HG03108 (cell line): ENCODE measurements around the gene APOC4.
"Not testable (repeated sequence)": the region's sequence is repeated elsewhere in the genome, so short reads cannot be mapped to it uniquely, and the experiment has no call there.

Source experiments
- ATAC-seq: cut with Tn5 transposase; IDR thresholded peaks from one replicate; pipeline ENCODE4 v1.9.1; 2021; ENCODE audit warnings: moderate library complexity; ENCODE audit not compliant: unreplicated experiment

Gene APOC4

GRCh38 chr19:44942067-44942571 lies at the start of gene APOC4:
Gene APOC4, plus strand, starts transcription at chr19:44942237. Its CDS starts 41 bp downstream, at chr19:44942278.
- ATAC-seq: no peak

DNA sequence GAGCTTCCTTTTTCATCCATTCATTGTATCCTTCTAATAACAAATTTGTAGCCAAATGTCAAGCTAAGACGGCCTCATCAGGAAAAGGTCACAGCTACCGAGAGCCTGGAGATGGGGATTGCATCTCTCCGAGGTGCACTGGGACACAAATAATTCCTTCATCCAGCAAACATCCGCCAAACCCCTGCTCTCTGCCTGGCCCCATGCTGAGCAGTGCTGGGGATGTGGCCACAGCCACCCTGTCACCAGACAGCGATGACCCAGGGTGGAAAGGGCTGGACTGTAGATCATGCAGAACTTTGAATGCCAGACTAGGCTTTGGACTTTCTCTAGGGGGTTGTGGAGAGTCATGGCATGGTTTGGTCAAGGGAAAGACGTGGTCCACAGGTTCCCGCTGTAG lies 49.1 kb upstream of the APOC4 start:
- ATAC-seq: no peak

GRCh38 chr19:44893332-44894051 lies 48.5 kb upstream of the APOC4 start:
- ATAC-seq: no peak

GRCh38 chr19:44894052-44894400 lies 48.0 kb upstream of the APOC4 start:
- no peak for ATAC-seq

GRCh38 chr19:44894946-44895345 lies 47.1 kb upstream of the APOC4 start:
- ATAC-seq: no peak

DNA sequence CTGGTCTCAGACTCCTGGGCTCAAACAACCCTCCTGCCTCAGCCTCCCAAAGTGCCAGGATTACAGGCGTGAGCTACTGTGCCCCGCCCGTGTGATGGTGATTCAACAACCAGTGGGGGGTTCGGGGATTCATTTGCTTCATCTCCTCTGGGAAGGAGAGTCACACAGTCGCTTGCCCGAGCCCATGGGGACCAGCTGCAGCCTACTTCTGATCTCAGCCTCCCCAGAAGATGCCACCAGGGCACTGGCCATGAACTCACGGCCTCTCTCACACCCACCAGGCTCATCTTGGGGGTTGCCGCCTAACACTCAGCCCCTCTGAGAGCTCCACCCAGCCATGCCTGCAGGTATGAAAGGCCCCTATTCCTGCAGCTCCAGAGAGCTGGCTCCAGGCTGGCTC lies 44.2 kb upstream of the APOC4 start:
- no peak for ATAC-seq

DNA sequence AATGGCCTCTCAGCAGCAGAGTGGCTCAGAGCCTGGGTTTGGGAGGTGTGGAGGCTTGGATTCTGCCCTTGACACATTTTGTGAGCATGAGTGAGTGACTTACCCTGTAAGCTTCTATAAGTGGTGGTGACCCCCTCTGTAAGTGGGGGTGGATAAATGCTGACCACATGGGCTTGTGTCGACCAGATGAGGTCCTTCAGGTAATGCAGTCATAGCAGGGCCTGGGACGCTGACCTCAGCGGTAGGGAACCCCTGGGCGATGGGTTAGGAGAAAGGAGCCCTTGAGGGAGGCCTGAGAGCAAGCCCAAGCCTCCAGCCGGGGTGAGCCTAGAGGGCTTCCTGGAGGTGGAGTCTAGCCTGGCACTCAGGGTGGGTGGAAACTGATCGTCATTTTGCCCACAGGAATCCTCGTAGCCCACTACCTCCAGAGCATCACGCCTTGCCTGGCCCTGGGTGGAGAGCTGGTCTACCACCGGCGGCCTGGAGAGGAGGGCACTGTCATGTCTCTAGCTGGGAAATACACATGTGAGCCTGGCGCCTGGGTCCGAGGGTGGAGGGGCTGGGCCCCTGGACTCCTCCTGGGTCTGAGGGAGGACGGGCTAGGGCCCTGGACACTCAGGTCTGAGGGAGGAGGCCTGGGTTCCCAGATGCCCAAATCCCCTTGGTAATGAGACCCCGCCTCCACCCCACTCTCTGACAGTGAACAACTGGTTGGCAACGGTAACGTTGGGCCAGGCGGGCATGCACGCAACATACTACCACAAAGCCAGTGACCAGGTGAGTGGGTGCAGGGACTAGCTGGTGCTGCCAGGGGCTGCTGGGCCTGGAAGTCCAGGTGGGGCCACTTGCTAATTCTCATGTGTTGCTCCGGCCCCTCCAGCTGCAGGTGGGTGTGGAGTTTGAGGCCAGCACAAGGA lies 41.5 kb upstream of the APOC4 start:
- ATAC-seq: no peak

GRCh38 chr19:44903216-44903601 lies 38.8 kb upstream of the APOC4 start:
- no peak for ATAC-seq

- ATAC-seq: no peak
These were observed 38.2 kb upstream of the APOC4 start for GRCh38 chr19:44903602-44904425.

- no peak for ATAC-seq
These were observed 37.5 kb upstream of the APOC4 start for GRCh38 chr19:44904426-44904994.

DNA sequence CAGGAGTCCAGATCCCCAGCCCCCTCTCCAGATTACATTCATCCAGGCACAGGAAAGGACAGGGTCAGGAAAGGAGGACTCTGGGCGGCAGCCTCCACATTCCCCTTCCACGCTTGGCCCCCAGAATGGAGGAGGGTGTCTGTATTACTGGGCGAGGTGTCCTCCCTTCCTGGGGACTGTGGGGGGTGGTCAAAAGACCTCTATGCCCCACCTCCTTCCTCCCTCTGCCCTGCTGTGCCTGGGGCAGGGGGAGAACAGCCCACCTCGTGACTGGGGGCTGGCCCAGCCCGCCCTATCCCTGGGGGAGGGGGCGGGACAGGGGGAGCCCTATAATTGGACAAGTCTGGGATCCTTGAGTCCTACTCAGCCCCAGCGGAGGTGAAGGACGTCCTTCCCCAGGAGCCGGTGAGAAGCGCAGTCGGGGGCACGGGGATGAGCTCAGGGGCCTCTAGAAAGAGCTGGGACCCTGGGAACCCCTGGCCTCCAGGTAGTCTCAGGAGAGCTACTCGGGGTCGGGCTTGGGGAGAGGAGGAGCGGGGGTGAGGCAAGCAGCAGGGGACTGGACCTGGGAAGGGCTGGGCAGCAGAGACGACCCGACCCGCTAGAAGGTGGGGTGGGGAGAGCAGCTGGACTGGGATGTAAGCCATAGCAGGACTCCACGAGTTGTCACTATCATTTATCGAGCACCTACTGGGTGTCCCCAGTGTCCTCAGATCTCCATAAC lies 36.4 kb upstream of the APOC4 start, which contains the start of gene APOE:
TSS of gene APOE (plus strand) at position 360 of the 724 bp plus-strand sequence. CDS start 829 bp downstream, outside the sequence.
- no peak for ATAC-seq

DNA sequence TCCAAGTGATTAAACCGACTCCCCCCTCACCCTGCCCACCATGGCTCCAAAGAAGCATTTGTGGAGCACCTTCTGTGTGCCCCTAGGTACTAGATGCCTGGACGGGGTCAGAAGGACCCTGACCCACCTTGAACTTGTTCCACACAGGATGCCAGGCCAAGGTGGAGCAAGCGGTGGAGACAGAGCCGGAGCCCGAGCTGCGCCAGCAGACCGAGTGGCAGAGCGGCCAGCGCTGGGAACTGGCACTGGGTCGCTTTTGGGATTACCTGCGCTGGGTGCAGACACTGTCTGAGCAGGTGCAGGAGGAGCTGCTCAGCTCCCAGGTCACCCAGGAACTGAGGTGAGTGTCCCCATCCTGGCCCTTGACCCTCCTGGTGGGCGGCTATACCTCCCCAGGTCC lies 34.4 kb upstream of the APOC4 start:
- no peak for ATAC-seq

DNA sequence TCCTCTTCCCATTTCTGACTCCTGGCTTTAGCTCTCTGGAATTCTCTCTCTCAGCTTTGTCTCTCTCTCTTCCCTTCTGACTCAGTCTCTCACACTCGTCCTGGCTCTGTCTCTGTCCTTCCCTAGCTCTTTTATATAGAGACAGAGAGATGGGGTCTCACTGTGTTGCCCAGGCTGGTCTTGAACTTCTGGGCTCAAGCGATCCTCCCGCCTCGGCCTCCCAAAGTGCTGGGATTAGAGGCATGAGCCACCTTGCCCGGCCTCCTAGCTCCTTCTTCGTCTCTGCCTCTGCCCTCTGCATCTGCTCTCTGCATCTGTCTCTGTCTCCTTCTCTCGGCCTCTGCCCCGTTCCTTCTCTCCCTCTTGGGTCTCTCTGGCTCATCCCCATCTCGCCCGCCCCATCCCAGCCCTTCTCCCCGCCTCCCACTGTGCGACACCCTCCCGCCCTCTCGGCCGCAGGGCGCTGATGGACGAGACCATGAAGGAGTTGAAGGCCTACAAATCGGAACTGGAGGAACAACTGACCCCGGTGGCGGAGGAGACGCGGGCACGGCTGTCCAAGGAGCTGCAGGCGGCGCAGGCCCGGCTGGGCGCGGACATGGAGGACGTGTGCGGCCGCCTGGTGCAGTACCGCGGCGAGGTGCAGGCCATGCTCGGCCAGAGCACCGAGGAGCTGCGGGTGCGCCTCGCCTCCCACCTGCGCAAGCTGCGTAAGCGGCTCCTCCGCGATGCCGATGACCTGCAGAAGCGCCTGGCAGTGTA lies 33.8 kb upstream of the APOC4 start:
- no peak for ATAC-seq

DNA sequence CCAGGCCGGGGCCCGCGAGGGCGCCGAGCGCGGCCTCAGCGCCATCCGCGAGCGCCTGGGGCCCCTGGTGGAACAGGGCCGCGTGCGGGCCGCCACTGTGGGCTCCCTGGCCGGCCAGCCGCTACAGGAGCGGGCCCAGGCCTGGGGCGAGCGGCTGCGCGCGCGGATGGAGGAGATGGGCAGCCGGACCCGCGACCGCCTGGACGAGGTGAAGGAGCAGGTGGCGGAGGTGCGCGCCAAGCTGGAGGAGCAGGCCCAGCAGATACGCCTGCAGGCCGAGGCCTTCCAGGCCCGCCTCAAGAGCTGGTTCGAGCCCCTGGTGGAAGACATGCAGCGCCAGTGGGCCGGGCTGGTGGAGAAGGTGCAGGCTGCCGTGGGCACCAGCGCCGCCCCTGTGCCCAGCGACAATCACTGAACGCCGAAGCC lies 33.2 kb upstream of the APOC4 start:
- ATAC-seq: no peak

DNA sequence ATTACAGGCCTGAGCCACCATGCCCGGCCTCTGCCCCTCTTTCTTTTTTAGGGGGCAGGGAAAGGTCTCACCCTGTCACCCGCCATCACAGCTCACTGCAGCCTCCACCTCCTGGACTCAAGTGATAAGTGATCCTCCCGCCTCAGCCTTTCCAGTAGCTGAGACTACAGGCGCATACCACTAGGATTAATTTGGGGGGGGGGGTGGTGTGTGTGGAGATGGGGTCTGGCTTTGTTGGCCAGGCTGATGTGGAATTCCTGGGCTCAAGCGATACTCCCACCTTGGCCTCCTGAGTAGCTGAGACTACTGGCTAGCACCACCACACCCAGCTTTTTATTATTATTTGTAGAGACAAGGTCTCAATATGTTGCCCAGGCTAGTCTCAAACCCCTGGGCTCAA lies 32.3 kb upstream of the APOC4 start:
- ATAC-seq: no peak

GRCh38 chr19:44911896-44912295 lies 30.1 kb upstream of the APOC4 start:
- not testable (repeated sequence) for ATAC-seq

DNA sequence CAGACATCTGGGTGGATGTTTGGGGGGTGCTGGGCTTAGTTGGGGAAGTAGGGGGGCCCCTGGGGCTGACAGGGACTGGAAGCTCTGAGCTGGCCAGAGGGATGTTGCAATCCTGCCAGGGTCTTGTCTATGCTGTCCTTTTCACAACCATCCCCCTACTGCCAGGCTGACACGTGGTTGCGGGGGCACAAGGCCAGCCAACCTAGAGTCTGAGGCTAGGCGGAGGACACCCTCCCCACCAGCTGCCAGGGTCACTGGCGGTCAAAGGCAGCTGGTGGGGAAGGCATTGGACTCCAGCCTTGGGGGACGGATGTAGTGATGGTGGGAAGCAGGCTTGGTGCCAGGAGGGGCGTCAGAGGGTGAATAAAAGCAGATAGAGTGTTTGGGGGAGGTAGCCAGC lies 29.2 kb upstream of the APOC4 start:
- no peak for ATAC-seq

GRCh38 chr19:44913512-44914432 lies 28.3 kb upstream of the APOC4 start:
- not testable (repeated sequence) for ATAC-seq
